Tibial nerve (tissue), 4 donors: ENCODE results near the gene MYL12A. TPM values are rescaled to one million over a fixed set of nuclear protein-coding genes. Genes with fewer than 3 reads are reported as not detected.
A peak's percentile ranks its signal among the peaks of the same experiment; 100 is the strongest.

ENCODE experiments used
- DNase-seq, 2 donors: peaks; one replicate each; pipeline ENCODE4 v3.0.0-alpha.2; 2019; ENCODE audit warnings: low spot score in 2 of 2
- H3K27ac ChIP-seq, 4 donors: fragments of 200-600 bp; sonication (generic) in 3 of 4; one replicate each; pipeline ENCODE4 v1.5.1; 2017 to 2019; ENCODE audit warnings: mild to moderate bottlenecking in 1 of 4
- H3K27me3 ChIP-seq, 2 donors: fragments of 200-600 bp; sonication (generic) in 1 of 2; one replicate each; pipeline versions ENCODE4 v1.5.1 to v1.6.0; 2017 to 2019
- H3K36me3 ChIP-seq, 3 donors: fragments of 200-600 bp; sonication (generic); one replicate each; pipeline ENCODE4 v1.5.1; 2018 to 2019
- H3K4me1 ChIP-seq, 4 donors: fragments of 200-600 bp; sonication (generic) in 3 of 4; one replicate each; pipeline ENCODE4 v1.5.1; 2017 to 2019
- H3K4me3 ChIP-seq, 4 donors: fragments of 200-600 bp; sonication (generic) in 3 of 4; one replicate each; pipeline ENCODE4 v1.5.1; 2017 to 2019; ENCODE audit warnings: mild to moderate bottlenecking in 1 of 4, moderate library complexity in 1 of 4
- H3K9me3 ChIP-seq, 4 donors: fragments of 200-600 bp; sonication (generic) in 3 of 4; one replicate each; pipeline ENCODE4 v1.5.1; 2017 to 2019
- EP300 ChIP-seq, 2 donors: sonication (generic); formaldehyde crosslinking; IDR thresholded peaks; one replicate each; pipeline ENCODE4 v1.6.1; 2017; ENCODE audit warnings: antibody characterized with exemption in 2 of 2, mild to moderate bottlenecking in 1 of 2
- POLR2A ChIP-seq, 2 donors: fragments of 450-650 bp; IDR thresholded peaks; one replicate each; pipeline ENCODE4 v1.6.1; 2017; ENCODE audit warnings: antibody characterized with exemption in 2 of 2, mild to moderate bottlenecking in 2 of 2, moderate library complexity in 2 of 2
- WGBS, 2 donors: methylation state at CpG; one replicate each; pipeline ENCODE4 v1.1.5; 2018; 5-methylcytosine and 5-hydroxymethylcytosine counted together
- total RNA-seq, 4 donors: library from RNA; depleted of rRNA; stranded (reverse); fragments of >200 nt; gene quantifications; one replicate each; pipeline ENCODE4 v1.1.0, GENCODE V29; 2016
- TF ChIP-seq, protein P1 (sequence below), 5 experiments: fragments of 200-600 bp in 3 of 5; fragments of 450-650 bp in 2 of 5; sonication (generic) in 3 of 5; IDR thresholded peaks; one replicate each; pipeline ENCODE4 v1.5.1; 2016 to 2019; ENCODE audit warnings: antibody characterized with exemption in 5 of 5, mild to moderate bottlenecking in 3 of 5, moderate library complexity in 2 of 5

The MYL12A gene
- total RNA-seq, 4 donors from 2014 or later: 387 to 515 (median 415) TPM

DNA sequence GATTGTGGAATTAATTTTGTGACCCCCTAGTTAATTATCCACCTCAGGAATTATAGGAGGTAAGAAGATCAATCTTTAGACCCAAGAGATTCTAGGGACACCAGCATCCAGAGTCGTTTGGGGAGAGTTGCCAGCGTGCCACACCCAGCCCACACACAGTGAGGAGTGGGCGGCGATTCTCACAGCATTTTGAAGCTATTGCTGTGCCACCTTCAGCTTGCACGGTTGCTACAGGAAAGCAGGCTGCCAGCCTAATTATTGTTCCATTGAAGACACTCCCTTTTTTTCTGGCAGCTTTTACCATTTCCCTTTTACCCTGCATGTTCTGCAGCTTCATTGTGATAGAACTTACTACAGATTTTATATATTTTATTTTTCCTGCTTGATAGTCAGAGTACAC, 13.1 kb upstream of the MYL12A start:
- H3K27me3 ChIP-seq: no peaks in the 10 kb centered on the region
- no peak overlapping the region for H3K27ac ChIP-seq
- H3K4me1 ChIP-seq: peaks cover 0 to 8% (median 0%) of the 10 kb centered on the region in 4 donors
- no peaks in the 10 kb centered on the region for H3K36me3 ChIP-seq
- TF ChIP-seq POLR2A (IDR thresholded peaks at IDR 0.05): no peak
- no peak for TF ChIP-seq EP300 (IDR thresholded peaks at IDR 0.05)
- TF ChIP-seq, protein P1, sequence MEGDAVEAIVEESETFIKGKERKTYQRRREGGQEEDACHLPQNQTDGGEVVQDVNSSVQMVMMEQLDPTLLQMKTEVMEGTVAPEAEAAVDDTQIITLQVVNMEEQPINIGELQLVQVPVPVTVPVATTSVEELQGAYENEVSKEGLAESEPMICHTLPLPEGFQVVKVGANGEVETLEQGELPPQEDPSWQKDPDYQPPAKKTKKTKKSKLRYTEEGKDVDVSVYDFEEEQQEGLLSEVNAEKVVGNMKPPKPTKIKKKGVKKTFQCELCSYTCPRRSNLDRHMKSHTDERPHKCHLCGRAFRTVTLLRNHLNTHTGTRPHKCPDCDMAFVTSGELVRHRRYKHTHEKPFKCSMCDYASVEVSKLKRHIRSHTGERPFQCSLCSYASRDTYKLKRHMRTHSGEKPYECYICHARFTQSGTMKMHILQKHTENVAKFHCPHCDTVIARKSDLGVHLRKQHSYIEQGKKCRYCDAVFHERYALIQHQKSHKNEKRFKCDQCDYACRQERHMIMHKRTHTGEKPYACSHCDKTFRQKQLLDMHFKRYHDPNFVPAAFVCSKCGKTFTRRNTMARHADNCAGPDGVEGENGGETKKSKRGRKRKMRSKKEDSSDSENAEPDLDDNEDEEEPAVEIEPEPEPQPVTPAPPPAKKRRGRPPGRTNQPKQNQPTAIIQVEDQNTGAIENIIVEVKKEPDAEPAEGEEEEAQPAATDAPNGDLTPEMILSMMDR (IDR thresholded peaks at IDR 0.05): no peak
- no peak overlapping the region for H3K4me3 ChIP-seq
- no peaks in the 10 kb centered on the region for H3K9me3 ChIP-seq
- DNase-seq: no peak
- WGBS, 2 donors: 47 to 54% methylated on average over 5 of the region's 5 CpGs

GRCh38 chr18:3235846-3236245, 11.8 kb upstream of the MYL12A start:
- H3K27ac ChIP-seq: no peak overlapping the region
- TF ChIP-seq POLR2A (IDR thresholded peaks at IDR 0.05) (no peak), EP300 (IDR thresholded peaks at IDR 0.05) (no peak)
- TF ChIP-seq, protein P1 (IDR thresholded peaks at IDR 0.05): no peak
- WGBS, 2 donors: 97 to 100% methylated on average over 2 of the region's 2 CpGs
- DNase-seq: no peak
- peaks cover 0 to 8% (median 0%) of the 10 kb centered on the region in 4 donors for H3K4me1 ChIP-seq
- H3K27me3 ChIP-seq: no peaks in the 10 kb centered on the region
- no peaks in the 10 kb centered on the region for H3K9me3 ChIP-seq
- peaks cover 0 to 3% (median 0%) of the 10 kb centered on the region in 3 donors for H3K36me3 ChIP-seq
- H3K4me3 ChIP-seq: no peak overlapping the region

DNA sequence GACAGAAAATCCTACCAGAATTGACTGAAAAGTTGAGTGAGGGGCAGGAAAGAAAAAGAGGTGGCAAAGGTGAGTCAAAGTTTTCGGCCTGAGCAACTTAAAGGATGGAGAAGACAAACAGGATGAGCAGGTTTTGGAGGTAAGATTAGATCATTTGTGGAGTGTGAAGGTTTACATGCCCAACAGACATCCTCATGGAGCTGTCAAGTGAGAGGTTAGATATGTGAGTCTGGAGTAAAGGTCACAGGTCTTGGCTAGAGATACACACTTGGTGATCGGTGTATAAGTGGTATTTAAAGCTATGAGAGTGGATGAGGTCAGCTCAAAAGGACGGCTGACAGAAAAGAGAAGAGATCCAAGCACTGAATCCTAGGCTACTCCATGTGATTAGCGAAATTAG, 11.1 kb upstream of the MYL12A start:
- H3K27ac ChIP-seq: no peak overlapping the region
- WGBS, 2 donors: 82 to 86% methylated on average over 4 of the region's 4 CpGs
- peaks cover 0 to 8% (median 0%) of the 10 kb centered on the region in 4 donors for H3K4me1 ChIP-seq
- no peak for DNase-seq
- no peaks in the 10 kb centered on the region for H3K27me3 ChIP-seq
- H3K9me3 ChIP-seq: no peaks in the 10 kb centered on the region
- no peak overlapping the region for H3K4me3 ChIP-seq
- peaks cover 0 to 9% (median 0%) of the 10 kb centered on the region in 3 donors for H3K36me3 ChIP-seq
- TF ChIP-seq POLR2A (IDR thresholded peaks at IDR 0.05) (no peak), EP300 (IDR thresholded peaks at IDR 0.05) (no peak)
- TF ChIP-seq, protein P1 (IDR thresholded peaks at IDR 0.05): no peak

DNA sequence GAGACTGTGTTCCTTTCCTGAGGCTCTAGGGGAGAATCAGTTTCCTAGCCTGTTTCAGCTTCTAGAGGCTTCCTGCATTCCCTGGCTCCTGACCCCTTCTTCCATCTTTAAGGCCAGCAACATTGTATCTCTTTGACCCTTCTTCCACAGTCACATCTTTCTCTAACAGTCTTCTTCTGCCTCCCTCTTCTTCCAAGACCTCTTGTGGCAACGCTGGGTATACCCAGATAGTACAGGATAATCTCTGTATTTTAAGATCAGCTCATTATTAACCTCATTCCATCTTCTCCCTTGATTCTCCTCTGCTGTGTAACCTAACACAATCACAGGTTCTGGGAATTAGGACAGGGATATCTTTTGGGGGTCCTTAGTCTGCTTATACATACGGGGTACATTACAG, 8.9 kb upstream of the MYL12A start:
- Histone ChIP-seq H3K36me3 (peaks cover 0 to 15% (median 0%) of the 10 kb centered on the region in 3 donors), H3K9me3 (no peaks in the 10 kb centered on the region), H3K4me1 (peaks cover 0 to 10% (median 0%) of the 10 kb centered on the region in 4 donors), H3K27ac (no peak overlapping the region), H3K27me3 (no peaks in the 10 kb centered on the region), H3K4me3 (no peak overlapping the region)
- no peak for TF ChIP-seq POLR2A (IDR thresholded peaks at IDR 0.05)
- TF ChIP-seq, protein P1 (IDR thresholded peaks at IDR 0.05): no peak
- TF ChIP-seq EP300 (IDR thresholded peaks at IDR 0.05): no peak
- no peak for DNase-seq
- 82 to 88% methylated on average over 2 of the region's 2 CpGs for WGBS, 2 donors

DNA sequence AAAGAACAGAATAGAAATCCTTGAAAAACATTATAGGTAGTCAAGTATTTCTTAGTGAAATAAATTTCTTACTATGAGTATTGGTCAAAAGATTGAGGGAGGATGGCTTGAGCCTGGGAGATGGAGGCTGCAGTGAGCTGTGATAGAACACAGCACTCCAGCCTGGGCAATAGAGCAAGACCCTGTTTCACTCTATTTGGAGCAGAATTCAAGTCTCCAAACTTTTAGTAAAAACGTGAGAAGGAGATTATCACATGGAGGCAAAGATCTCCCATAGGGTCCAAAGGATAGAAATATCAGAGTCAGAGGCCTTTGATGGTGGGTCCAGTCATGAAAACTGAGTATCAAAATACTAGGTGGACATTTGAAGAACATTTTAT, 2.4 kb upstream of the MYL12A start:
- Histone ChIP-seq H3K9me3 (no peaks in the 10 kb centered on the region), H3K4me1 (peaks cover 0 to 41% (median 12%) of the 10 kb centered on the region in 4 donors), H3K27me3 (no peaks in the 10 kb centered on the region), H3K27ac (peak overlapping the region in 2 of 4 donors; percentile 96 to 100), H3K4me3 (peak overlapping the region in 1 of 4 donors; percentile 78), H3K36me3 (peaks cover 0 to 20% (median 0%) of the 10 kb centered on the region in 3 donors)
- TF ChIP-seq EP300 (IDR thresholded peaks at IDR 0.05): no peak
- TF ChIP-seq, protein P1 (IDR thresholded peaks at IDR 0.05): no peak
- no peak for TF ChIP-seq POLR2A (IDR thresholded peaks at IDR 0.05)
- no peak for DNase-seq
- 73 to 79% methylated on average over 1 of the region's 1 CpG for WGBS, 2 donors
